NT2/D1 (cell line): Measurements from ENCODE around the gene UNC5B.

Experiments
- SUZ12 ChIP-seq: IDR thresholded peaks from 2 replicates; pipeline ENCODE4 v1.6.1; 2011; ENCODE audit not compliant: insufficient read length, insufficient read depth; ENCODE audit errors: extremely low read depth
- YY1 ChIP-seq: IDR thresholded peaks from 2 replicates; pipeline ENCODE4 v1.6.1; 2011; ENCODE audit not compliant: insufficient read length, insufficient read depth
- ZNF274 ChIP-seq: IDR thresholded peaks from 2 replicates; pipeline ENCODE4 v1.6.1; 2011; ENCODE audit warnings: mild to moderate bottlenecking, low read depth, low read length

DNA sequence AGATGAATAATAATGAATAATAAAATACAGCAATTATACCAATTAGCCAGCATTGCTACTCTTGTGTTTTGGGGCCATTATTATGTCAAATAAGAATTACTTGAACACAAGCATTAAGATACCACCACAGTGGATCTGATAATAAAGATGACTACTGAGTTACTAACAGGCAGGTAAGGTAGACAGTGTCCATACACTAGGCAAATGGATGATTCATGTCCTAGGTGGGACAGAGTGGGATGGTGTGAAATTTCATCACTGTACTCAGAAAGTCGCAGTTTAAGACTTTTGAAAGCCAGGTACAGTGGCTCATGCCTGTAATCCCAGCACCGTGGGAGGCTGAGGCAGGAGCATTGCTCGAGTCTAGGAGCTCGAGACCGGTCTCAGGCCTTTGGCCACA, 8.7 kb upstream of the UNC5B start:
- TF ChIP-seq YY1 = no peak
- TF ChIP-seq ZNF274 = no peak
- no peak for TF ChIP-seq SUZ12
